HG03060 (cell line): ENCODE data around the gene SERPINA4.
"Not testable (repeated sequence)": the region's sequence is repeated elsewhere in the genome, so short reads cannot be mapped to it uniquely, and the experiment has no call there.

ENCODE experiments used
- ATAC-seq: cut with Tn5 transposase; IDR thresholded peaks from one replicate; pipeline ENCODE4 v1.9.1; 2021; ENCODE audit warnings: low read depth, moderate number of reproducible peaks; ENCODE audit not compliant: unreplicated experiment

SERPINA4 gene

DNA sequence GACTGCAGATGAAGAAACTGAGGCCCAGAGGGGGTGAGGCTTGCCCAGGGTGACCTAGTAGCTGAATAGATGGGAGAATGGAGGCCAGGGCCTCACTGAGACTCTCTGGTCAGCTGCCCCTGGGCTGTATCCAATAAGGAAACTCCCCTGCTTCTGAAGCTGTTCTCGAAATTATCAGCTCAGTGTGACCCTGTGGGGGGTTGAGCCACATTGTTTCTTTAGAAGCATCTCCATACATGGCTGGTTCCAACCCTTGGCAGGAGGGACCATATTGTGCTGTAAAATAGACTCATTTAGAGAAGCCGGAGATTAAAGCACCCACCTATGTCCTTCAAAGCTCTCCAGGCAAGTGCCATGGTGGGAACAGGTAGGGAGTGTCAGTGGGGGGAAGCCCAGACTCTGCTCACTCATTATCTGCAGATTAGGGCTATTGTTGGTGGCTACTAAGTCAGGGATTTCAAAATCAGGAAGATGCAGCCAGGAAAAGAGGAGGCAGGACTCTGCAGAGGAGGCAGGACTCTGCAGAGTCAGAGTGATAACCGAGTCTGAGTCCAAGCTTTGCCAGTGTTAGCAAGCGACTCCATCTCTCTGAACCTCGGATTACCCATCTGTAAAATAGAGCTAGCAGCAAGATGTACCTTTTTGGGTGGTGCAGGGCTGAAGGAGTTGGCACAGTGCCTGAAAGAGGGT, 23.5 kb downstream of the SERPINA4 start:
- no peak for ATAC-seq

DNA sequence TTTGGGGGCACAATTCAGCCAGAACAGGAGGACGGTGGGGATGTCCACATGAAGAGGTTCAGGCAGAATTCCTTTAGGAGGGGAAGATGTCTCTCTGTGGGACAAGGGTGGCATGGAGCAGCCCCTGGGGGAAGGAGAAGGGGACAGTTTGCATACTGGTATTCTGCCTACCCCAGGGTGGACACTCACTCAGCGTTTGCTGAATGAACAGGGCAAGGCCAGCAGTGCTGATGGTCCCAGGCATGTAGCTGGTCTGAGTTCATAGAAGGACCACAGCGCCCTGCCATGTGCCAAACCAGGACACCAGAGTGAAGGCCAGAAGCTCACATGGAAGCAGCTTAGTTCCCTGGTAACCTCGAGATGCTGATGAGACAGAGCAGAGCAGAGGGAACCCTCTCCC, 25.4 kb downstream of the SERPINA4 start:
- no peak for ATAC-seq

DNA sequence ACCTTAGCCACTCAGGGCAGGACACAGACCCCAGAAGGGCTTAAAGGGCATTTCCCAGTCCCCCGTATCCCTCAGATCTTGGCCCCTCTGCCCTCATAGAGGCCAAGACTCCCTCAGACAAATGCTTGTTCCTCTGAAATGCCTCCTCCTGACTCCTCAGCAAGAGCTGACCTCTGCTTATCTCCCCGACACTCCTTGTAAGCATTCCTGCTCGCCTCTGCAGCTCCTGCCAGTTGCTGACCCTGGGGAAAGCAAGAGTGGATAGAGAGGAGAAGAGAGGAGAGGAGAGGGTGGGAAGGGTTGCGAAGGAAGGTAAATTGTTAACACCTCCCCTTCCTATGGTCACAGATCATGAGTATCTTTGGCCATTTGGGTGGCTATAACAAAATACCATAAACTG, 27.1 kb downstream of the SERPINA4 start:
- ATAC-seq = no peak

DNA sequence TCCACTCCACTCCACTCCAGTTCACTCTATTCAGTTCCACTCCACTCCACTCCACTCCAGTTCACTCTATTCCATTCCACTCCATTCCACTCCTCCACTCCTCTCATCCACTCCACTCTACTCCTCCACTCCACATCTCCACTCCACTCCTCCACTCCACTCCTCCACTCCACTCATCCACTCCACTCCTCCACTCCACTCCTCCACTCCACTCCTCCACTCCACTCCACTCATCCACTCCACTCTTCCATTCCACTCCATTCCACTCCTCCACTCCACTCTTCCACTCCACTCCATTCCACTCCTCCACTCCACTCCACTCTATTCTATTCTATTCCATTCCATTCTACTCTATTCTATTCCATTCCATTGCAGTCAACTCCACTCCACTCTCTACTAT, 29.8 kb downstream of the SERPINA4 start:
- ATAC-seq = no peak

DNA sequence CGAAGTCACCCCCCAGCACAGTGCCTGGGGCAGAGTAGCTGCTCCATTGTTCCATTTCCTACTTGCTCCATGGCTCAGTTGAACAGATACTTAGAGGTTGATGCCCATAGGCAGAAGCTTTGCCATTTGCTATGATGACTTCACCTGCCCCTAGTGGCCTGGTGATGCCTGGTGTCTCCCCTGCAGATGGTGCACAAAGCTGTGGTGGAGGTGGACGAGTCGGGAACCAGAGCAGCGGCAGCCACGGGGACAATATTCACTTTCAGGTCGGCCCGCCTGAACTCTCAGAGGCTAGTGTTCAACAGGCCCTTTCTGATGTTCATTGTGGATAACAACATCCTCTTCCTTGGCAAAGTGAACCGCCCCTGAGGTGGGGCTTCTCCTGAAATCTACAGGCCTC, 30.6 kb downstream of the SERPINA4 start:
- no peak for ATAC-seq

DNA sequence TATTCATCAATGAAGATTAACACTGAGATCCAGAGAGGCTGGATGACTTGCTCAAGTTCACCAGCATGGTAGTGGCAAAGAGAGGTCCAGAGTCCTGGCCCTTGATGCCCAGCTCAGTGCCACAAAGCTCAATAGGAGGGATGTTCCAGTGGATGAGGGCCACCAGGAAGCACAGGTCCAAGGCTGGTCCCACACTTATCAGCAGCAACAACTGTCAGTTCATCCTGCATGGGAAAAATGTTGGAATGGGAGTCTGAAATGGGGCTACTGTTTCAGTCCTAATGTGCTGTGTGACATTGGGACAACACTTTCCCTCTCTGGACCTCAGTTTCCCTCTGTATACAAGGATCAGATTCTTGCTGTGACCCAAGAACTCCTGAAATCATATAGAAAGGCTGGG, 31.2 kb downstream of the SERPINA4 start:
- no peak for ATAC-seq

DNA sequence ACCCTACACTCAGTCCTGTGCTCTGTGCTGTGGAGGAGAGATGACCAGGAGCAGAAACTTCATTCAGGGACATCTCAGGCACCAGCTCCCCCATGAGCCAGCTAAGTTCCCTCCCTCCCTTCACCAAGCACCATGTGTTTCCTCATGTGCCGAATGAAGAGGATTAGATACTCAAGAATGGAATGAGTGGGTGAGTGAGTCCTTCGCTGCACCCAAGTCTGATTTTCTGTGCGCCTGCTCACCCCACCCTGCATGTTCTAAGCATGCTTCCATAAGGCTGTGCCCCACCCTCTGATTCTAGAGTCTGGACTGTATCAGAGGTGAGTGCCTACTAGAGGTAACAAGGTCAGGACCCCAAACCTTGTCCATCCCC, 32.1 kb downstream of the SERPINA4 start:
- no peak for ATAC-seq

DNA sequence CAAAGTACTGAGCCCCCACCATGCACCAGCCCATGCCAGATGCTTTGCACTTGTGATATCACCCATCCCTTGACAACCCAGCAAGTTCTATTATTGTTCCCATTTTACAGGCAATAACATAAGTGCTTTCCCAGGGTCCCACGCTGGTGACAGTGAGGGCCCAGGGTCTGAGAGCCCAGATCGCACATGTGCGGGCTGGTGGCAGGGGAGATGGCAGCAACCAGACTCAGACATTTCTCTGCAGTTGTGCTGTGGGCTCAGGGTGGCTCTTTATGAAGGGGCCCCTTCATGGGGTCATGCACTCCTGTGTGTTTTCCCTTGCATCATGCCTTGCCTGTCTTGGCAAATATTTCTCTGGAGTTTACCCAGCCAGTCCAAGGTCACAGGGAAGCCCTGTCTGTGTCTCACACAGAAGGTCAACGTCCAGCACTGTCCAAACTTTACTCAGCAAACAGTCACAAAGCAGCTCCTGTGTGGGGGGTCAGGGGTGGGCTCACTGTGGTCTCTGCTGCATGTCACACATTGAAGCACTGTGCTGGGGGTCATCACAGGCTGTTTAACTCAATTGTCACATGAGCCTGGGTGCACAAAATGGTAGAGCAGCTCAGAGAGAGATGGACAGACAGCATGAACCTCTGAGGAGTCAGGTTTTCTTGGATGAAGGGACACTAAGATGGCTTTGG, 32.6 kb downstream of the SERPINA4 start:
- ATAC-seq = no peak

DNA sequence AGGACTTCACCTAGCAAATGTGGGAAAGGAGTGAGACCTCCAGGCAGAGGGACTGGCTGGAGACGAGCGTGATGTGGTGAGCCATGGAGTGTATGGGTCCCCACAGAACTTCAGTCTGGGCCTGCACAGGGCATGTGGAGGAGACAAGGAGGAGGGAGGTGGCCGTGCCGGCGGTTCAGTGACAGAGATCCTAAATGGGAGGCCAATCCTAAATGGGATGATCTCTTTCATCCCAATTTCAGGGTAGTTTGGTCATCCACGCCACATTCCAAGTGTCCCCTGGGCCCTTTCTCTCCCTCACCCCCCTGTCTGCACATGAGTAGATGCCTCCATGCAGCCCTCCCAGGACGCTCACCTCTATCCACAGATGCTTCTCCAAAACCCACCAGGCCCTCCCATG, 33.2 kb downstream of the SERPINA4 start:
- ATAC-seq = no peak

DNA sequence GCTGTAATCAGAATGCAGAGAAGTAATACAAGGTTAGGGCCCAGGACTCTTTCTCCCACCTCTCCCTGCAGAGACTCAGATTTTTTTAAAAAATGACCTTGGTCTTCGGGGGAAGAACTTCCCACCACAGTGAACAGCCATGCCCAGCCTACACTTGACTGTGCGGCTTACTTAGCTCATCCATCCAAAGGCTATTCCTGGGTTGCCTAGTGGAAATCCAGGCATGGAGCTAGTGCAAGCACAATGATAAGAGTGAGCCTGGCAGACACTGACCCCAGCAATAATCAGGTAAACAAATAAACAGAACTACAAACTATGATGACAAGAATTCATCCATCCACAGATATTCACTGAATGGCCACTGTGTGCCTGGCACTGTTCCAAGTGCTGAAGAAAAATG, 34.7 kb downstream of the SERPINA4 start:
- no peak for ATAC-seq

DNA sequence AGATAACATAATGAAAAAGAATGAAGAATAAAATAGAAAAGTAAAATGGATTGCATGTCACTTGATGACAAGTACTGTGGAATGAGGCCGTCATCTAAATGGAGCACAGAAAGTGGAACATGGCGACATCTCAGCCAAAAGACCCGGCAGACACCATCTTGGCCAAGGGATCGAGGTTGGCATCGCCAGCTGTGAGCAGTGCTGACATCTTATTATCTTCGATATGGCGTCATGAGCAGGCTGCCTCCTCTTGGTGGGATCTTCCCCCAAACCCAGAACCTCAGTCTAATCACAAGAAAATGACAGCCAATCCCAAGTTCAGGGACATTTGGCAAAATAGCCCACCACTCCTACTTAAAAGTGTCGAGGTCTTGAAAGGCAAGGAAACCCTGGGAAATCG, 35.1 kb downstream of the SERPINA4 start:
- ATAC-seq = no peak

DNA sequence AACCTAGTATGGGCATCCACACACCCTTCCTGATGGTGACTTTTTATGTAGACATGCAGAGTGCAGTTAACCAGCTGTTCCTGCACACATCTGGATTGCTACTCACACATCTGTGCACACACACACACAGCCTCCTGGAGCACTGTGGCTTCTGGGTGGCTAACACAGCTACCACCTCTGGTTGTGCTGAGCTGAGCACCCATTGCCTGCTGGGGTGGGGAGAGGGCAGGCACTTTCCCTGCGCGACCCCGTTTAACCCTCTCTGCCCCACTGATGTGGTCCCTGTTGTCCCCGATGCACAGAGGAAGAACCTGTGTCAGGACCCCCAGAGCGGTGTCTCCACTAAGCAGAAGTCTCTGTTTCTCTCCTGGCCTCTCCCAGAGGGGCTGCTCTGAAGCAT, 36.5 kb downstream of the SERPINA4 start:
- ATAC-seq = no peak

DNA sequence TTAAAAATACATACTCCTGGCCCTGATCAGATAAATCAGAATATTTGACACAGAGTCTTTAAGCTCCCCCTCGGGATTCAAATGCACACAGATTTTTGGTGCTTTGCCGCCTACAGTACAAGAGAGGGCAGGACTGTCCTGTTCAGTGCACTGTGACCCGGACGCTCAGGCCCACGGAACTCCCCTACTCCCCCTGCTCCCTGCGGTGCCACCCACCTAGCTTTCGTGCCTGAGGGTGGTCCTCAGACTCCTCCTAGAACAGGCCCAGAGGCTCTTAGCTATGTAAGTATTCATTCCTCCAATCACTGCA, 37.2 kb downstream of the SERPINA4 start:
- ATAC-seq = no peak

DNA sequence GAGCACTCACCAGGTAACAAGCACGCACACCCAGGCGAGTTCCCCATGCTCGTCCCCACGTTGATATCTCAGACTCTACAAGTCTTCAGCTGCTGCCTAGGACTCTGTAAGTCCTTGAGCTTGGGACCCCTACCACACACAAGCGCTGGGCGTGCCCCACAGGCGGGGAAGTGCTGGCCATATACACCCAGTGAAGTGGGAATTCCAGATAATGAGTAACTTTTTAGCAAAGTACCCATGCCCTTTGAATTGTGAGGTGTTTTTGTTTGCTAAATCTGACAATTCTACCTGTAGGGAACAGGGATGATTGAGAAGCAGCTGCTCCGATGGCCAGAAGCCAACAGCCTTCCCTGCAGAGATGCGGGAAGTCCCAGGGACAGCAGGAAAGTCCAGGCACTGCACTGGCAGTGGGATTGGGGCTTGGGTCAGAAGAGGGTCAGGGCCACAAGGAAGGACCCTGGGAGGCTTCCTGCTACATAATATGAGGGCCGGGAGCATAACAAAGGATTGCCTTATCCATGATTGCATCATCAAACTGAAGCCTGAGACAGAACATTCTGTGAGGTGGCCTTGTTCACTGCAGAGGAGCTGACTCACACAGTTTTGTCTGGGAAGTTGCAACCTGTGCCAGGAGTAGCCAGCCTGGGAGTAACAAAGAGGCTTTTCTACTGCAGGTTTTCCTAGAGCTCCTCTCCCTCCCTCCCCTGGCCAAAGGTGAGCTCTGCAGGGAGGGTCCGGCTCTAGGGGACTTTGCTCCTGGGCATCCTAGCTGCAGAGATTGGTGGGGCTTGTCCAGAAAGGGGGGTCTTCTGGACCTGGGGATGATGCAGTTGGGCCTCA, 37.8 kb downstream of the SERPINA4 start:
- ATAC-seq = no peak

DNA sequence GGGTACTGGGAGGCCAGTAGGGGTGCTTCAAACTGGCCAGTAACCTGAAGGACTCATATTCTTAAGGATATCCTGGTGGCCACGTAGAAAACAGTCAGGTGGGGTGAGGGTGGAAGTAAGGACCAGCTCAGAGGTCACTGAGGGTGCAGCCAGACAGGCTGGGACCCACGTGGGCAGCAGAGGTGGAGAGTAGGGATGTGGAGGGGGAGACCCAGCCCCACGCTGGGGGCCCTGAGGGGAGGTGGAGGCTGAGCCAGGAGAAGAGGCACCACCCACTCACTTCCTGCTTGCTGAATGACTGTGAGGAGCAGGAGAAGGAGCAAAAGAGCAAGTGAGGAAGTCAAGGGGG, 38.4 kb downstream of the SERPINA4 start:
- no peak for ATAC-seq

DNA sequence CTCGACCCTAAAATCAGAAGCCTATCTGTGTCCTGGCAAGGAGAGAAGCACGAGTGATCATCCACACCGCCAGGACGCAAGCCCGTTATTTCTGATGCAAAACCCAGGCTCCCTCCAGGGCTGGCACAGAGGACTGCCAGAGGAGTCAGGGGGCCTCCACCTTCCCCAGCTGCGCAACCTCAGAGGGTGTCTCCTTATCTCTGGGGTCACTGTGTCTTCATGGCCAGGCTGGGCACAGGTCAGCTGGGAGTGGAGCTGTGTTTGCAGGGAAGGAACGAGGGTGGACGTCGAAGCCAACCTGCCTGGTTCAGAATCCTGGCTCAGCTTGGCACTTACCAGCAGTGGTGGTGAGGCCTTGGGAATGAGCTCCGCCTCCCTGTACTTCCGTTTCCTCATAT, 38.9 kb downstream of the SERPINA4 start:
- no peak for ATAC-seq

DNA sequence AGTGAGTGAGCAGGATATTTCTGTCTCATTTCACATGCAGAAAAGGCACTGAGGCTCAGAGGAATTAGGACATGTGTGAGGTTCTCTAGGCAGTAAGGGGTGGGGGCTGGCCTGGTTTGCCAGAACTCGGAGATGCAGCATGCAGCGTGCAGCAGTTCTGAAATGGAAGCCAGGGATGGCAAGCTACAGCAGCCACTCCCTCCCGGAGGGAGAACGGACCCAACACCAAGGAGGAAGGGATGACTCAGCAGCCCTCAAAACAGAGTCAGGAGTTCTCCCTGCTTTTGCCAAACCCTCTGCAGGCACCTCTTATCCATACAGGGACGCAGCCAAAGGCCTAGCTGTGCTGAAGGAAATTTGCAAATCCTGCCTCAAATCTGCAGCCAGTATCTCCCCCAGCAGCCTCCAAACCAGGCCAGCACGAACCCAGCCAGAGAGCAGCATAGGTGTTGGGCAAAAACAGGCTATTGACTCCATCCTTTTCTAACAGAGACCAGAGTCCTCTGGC, 40.7 kb downstream of the SERPINA4 start:
- no peak for ATAC-seq

DNA sequence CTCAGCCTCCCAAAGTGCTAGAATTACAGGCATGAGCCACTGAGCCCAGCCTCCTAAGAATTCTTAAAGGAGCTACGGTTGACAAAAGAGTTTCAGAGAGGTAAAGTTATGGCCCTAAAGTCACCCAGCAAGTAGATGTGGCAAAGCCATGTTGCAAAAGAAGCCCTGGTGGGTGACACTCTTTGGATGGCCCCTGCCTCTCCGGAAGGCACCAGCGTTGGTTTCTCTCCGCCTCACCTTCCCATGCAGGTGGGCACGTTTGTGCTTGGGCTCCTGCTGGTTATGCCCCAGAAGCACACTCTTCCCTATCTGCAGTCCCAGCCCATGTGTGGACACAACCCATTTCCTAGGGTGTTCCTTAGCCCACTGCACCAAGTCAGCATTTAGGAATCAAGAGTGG, 41.5 kb downstream of the SERPINA4 start:
- ATAC-seq = no peak

DNA sequence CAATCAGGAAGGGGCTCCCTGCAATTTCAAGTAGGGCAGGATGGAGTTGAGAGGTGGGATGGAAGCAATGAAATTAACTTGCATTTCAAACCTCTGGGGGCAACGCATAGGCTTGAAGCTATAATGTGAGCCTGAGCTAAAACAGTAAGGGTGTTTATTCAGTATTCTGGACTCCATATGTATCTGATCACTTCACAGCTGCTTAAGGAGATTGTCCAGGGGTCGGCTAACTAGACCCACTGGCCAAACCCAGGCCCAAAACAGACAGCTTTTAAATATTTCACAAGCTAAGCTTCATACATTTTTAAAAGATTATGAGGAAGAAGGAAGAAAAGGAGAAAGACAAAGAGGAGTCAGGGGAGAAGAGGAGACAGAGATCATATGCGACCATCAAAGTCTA, 44.1 kb downstream of the SERPINA4 start:
- ATAC-seq = no peak

DNA sequence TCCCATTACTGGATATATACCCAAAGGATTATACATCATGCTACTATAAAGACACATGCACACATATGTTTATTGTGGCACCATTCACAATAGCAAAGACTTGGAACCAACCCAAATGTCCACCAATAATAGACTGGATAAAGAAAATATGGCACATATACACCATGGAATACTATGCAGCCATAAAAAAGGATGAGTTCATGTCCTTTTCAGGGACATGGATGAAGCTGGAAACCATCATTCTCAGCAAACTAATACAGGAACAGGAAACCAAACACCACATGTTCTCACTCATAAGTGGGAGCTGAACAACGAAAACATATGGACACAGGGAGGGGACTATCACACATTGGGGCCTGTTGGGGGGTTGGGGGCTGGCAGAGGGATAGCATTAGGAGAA, 47.7 kb downstream of the SERPINA4 start:
- ATAC-seq = not testable (repeated sequence)

DNA sequence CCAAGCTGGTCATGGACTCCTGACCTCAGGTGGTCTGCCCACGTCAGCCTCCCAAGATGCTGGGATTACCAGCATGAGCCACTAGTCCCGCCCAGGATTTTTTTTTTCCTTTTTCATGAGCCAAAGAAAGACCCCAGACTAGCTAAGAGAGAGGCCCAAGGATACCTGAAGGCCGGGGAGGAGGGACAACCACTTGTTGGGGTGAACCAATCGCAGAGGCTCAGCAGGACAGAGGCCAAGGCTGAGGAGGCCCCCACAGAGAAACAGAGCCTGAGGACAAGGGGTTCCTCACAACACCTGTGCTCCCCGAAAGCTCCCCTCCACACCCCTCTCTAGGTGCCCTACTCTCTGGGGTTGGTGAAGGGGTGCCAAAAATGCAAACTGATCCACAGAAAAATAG, 49.9 kb downstream of the SERPINA4 start:
- no peak for ATAC-seq

DNA sequence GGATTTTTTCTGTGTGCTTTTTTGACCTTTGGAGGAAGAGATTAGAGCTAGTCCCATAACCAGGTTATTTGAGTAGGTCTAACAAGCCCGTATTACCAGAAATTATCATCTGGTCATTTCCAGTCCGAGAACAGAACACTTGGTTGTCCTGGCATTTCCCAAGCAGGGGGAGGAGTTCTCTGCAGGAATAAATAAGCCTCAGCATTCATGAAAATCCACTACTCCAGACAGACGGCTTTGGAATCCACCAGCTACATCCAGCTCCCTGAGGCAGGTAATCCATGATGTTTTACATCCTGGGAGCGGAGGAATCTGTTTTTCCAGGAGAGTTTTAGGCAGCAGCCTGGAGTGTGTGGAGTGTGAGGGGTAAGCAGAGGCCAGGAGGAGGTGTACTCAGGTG, 50.9 kb downstream of the SERPINA4 start, which contains the start of gene SERPINA3:
Gene SERPINA3 (plus strand): TSS at position 218 of the 400 bp plus-strand sequence. CDS start 2,051 bp downstream, outside the sequence.
- ATAC-seq = no peak
